Muscle of arm (tissue), 12 donors: Measurements from ENCODE around the gene SSBP3. TPM values are rescaled to one million over a fixed set of nuclear protein-coding genes. Genes with fewer than 3 reads are reported as not detected.

ENCODE experiments used
- DNase-seq: peaks from one replicate; pipeline ENCODE4 v3.0.0-alpha.2; 2013
- polyA plus RNA-seq, 12 donors: library from polyadenylated mRNA; unstranded; fragments of 120-200 nt; gene quantifications; one replicate each; pipeline ENCODE4 v1.2.1, GENCODE V29; 2013; ENCODE audit not compliant: insufficient read length in 12 of 12

The SSBP3 gene
- polyA plus RNA-seq, 12 donors: 49.2 to 117 (median 58.9) TPM; not detected in 1

DNA sequence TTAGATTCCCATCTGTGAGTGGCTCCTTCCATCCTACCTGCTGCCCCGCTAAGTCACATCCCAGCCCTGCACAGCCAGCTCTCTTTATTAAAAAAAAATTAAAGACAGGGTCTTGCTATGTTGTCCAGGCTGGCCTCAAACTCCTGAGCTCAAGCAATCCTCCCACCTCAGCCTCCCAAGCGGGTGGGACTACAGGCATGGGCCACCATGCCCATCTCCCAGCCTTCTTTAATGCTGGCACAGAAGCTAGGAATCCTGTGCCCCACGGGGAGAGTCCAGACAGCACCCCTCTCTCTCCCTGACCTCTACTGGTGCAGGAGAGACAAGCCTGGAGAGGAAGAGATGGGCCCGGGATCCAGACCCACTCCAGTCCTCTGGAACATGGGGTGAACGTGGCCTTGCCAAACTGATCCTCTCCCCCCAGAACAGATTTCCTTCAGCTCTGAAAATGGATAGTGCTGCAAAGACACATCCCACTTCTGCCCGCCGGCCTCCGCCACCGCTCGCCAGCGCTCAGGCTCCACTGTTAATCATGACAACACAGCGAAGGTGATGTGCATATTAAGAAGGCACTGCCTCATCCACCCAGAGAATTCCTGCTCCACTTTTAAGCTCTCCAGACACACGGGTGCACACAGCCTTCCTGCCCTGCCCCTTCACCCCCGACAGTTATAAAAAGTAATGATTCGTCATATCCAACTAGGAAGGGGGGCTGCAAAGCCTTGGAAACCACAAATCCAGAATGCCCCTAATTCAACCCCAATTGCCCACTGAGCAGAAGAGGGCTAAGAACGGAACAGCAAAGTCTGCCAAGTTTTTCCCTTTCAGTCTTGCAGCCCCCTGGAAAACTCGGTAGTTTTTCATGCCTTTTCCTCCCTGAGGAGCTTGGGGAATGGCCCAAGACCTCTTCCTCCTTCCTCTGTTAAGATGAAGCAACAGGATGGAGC is 138.1 kb downstream of the SSBP3 start:
- no peak for DNase-seq

DNA sequence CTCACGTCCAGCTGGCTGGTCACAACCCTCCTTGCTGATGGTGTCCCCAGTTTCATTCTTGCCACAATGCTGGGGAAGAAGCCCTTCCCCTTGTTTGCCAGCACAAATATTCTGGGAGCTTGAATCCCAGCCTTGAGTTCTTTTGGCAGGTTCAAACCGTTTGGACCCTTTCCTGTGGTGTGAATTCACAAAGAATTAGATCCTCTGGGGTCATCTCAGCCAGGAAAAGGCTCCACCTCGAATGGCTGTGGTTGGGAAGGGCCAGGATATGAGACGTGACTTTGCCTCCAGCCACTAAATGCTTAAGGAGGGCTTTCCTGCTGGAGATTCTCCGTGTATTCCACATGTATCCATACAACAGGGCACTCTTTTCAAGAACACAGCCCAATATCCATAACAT is 139.3 kb downstream of the SSBP3 start:
- DNase-seq: peak; percentile 25

DNA sequence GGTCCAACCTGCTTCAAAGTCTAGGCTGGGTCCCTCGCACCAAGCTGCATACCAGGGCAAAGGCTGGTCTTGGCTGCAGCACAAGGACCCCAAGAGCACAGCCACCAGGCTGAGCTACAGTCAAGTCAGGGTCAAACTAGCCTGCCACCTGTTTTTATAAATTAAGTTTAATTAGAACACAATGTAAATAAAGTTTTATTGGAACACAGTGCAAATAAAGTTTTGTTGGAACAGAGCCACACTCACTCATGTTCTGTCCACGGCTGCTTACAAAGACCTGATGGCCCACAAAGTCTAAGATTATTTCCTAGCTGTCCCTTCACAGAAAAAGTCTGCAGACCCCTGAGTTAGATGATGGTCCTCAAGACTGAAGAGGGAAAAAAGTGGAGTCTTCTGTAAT is 140.0 kb downstream of the SSBP3 start:
- no peak for DNase-seq

DNA sequence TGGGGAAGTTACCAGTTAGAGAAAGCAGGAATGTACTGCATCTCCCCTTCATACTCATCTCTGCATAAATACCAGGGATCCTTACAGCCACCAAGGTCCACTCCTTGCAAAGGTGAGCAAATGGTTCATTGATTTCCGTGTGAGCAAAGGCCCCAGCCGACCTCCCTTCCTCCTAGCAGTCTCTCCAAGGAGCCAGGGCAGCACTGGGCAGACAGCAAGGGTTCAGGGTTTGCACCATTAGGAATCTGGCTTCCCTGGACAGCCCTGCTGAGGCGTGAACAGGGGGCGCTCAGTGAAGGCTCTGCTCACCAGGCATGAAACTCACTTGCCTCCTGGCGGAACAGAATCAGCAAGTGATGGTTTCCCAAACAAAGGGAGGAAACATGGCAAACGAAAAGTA is 140.5 kb downstream of the SSBP3 start:
- no peak for DNase-seq

DNA sequence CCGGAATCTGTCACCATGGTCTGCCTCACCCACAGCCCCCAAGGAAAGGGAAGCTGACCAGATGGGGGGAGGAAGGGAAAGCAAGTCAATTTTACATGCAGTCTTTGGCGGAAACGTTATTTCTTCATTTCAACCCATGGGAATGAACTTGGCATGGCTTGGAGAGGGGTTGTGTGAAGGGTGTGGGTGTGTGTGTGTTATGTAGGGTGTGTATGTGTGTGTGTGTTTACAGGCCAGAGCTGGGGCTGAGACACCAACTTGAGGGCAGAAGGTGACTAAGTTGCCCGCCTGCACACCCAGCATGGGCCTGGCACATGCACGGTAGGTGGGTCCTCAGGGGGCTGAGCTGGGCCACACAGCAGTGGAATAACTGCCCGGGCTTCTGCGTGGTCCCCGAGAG is 141.1 kb downstream of the SSBP3 start:
- no peak for DNase-seq

DNA sequence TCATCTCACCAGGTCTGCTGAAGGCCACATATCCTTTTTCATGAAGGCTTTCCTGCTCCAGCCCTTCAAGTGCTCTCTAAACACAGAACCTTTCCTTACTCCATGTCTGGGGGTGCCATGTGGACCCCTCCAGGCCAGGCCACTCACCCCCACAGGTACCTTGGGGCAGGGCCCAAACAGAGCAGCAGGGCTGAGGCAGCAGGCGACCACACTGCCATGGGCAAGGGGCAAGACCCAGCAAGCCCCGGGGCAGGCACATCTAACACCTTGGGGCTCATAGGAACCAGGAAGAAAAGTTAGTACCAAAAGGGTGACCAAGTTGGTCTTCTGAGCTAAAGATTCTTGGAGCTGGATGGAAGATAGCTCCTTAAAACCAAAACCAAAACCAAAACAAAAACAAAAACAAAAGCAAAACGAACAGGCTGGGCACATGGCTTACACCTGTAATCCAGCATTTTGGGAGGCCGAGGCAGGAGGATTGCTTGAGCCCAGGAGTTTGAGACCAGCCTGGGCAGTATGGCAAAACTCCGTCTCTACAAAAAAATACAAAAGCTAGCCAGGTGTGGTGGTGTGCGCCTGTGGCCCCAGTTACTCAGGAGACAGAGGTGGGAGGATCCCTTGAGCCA is 142.5 kb downstream of the SSBP3 start:
- no peak for DNase-seq

DNA sequence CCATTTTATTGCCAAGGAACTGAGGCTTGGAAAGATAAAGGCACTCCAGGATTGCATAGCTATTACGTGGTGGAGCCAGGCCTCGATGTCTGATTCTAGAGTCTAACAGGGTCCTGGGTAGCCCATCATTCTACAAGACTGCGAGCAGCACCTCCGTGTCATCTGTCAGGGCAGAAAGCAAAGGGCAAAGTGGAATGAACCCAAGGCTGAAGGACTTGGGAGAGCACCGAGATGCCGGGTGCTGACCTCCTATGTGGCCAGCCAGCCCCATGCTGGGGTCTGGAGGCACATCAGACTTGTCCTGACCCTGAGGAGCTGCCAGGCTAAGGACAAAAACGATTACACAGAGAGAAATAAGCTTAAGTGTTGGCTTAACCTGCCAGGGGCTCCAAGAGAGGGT is 143.9 kb downstream of the SSBP3 start:
- no peak for DNase-seq

DNA sequence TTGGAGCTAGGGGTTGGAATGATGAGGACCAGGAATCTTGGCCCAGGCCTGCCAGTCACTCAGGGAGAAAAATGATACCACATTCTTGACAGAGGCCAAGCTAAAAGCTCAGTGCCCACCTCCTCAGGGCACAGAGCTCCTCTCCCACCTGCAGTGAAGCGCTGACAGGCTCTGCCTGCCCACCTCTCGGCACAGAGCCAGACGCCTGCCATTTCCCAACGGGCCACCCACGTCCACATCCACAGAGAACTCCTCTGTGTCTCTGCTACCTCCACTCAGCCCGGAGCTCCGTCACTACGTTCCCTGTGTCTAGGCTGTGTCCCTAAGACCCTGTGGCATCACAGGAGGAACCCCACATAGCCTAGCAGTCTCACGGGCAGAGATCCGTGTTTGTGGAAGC is 145.4 kb downstream of the SSBP3 start:
- DNase-seq: no peak

DNA sequence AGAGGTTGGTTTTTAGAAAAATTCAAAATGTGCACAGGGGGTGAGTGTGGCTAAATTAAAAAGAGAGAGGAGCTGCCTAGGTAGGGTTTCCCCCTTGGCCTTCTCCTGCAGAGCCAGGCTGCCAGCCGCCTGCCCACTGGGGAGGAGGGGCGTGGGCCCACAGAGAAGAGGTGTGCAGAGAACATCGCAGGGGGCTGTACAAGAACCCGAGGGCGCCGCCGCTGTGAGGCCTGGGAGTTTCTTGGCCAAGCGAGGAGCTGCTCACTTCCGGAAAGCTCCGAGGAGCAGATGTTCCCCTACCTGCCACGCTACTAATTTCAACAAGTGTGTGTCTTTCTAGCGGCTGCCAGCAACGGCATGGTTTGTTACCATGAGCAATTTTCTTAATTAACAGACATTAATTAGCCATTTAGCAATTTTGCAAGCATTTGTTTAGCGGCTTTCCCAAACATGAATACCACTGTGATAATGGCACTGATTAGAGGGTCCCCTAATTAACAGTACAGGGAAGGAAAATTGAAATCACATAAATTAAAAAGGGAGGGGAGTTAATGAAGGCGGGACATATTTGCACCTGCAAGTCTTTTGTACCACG is 146.6 kb downstream of the SSBP3 start:
- no peak for DNase-seq

DNA sequence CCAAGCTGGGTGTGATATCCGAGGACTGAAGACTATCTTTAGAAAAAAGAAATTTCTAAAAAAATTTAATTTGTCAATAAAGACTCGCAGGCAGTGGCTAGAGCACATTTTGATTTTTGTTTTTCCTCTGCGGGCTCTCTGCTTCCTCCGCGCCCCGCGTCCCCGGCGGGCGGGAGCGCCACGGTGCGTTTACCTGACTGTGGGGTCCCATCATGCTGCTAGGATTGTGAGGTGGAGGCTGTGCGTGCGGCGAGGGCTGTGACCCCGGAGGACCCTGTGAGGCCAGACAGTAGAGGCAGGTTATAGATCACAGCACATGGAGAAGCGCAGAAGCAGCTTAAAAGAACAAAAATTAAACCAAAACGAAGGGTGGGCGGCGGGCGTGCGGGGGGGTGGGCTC is 148.3 kb downstream of the SSBP3 start:
- no peak for DNase-seq

DNA sequence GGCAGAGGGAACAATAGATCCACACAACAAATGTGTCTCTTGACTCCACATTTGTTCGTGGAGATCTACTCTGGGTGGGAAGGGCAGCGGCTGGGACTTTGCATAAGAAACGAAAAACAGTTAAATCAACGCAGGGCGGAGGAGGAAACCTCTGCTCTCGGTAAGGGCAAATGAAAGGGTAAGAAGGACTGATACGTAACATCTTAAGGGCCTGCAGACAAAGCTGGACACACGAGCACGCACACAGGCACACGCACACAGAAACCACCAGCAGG is 148.9 kb downstream of the SSBP3 start:
- no peak for DNase-seq

DNA sequence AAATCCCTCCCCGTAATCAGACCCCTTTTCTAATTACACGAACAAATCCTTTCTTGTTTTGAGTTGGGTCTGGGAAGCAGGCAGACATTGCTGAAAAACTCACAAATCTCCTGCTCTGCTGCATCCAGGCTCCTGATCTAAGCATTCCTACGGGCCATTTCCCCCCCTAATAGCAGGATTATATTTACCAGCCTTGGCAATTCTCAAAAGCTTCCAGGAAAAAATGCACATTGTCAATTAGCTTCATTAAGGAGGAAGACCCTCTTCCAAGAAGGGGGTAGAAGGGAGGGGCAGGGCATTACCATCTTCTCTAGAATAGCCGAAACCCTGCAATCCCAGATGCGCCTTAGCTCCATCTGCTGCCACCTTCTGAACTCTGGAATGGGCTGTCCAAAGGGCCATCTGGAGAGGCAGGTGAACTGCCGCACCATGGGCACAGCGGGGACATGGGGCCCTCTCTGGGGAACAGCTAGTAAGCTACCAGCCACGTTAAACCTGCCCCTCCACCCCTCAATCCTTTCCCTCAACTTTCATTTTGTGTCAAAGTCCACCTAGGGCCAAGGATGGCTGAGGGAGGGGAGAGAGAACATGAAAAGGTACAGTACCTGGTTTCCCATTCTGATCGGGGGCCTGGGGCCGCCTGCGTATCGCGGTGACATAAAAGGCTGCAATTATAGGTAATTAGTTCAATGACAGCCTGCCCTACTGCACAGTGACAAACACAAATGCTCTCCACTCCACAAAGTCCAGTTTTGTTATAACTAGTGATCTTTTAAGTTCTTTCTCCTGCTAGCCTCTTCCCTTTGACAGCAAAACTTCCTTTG is 149.5 kb downstream of the SSBP3 start:
- no peak for DNase-seq

DNA sequence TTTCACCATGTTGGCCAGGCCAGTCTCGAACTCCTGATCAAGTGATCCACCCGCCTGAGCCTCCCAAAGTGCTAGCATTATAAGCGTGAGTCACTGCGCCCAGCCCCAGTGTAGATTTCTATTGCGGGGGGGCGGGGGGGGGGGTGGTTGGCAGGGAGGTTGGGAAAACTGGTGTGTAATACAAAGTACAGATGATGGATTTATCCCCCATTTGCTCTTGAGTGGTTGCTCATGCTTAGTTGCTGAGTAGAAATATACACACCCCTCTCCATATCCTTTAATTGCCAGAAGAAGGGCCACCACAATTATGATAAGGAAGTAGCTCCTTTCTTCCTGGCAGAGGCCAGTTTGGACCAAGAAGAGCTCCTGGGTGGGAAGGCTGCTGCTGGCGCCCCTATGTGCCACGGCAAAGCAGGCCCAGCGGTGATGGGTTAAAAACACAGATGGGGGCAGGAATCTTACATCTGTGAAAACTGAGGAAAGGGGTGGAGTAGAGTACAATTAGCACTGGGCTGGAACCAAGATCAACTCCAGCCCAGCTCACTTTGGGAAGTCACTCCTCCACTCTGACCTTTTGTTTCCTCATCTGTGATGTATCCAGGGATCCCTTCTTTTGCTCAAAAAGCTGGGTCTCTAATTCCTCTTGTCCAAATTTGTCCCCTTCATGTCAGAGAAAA is 151.0 kb downstream of the SSBP3 start:
- no peak for DNase-seq

DNA sequence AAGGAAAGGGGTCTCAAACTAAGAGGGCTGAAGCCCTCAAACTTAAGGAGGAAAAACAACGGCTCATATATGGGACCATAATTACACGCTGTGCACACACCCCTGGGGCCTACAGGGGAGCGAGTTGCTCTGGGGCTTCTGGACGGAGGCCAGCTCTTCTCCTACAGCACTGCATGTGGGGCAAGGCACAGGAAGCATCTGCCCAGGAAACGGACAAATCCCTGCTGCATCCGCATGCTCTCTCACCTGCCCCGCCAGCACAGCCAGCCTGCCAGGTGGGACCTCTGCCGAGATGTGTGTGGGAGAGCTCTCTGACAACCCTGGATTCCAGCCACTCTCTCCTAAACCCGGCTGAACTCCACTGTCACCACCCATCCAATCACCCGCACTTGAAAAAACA is 152.1 kb downstream of the SSBP3 start:
- no peak for DNase-seq

DNA sequence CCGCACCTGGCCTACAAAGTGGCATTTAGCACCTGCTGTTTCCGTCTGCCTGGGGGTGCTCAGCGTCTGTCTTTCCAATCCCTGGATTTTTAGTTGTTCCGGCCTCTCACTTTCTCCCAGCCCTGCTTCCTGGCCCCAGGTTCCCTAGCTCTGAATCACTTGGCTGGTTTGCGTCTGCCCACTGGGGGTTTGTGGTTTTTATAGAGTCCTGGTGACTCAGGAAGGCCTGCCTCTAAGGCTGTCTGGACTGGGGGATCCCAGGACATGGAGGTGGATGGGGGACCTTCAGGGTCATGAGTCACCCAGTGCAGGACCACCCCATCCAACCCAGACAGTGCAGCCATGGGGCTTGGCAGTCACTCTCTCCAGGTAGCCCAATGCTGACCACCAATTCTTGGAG is 152.7 kb downstream of the SSBP3 start:
- DNase-seq: no peak

DNA sequence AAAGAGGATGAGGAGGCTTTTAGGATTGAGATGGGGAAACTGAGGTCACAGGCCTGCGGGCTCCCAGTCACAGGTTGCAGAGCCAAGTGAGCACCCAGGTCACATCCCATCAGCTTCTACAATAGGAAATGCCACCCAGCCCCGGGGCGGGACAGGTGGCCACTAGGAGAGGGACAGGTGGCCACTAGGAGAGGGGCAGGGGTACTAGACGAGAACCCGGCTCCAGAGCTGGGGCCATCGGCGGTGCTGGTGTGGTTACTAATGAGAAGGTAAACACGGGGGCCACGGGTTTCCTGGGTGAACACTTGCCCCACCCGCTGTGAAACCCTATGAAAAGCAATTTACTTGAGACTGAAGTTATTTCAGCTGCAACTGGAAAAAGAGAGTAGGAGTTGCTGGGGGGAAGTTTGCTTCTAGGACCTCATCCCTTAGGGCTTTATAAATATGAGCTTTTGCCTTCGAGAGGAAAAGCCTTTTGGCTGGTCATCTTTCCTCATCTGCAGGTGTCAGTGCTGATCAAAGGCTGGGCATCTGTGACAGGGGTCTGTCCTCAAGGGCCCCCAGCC is 153.7 kb downstream of the SSBP3 start:
- no peak for DNase-seq

DNA sequence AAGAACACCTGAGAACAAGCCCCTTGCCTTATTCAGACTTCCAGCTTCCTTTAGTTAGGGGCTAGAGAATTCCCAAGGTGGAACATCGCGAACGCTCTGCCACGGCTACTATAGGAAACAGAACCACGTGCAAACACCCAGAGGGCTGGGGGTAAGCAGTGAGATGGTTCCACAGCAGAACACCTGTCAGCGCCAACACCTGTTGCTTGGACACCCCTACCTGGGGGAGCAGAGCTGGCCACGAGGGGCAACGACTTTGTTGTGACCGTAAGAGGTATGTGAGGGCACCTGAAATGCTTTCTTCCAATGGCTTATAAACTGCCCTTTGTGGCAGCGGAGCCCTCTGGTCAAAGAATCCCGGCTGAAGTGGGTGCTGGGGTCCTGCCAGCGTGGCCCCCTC is 155.5 kb downstream of the SSBP3 start:
- DNase-seq: no peak

DNA sequence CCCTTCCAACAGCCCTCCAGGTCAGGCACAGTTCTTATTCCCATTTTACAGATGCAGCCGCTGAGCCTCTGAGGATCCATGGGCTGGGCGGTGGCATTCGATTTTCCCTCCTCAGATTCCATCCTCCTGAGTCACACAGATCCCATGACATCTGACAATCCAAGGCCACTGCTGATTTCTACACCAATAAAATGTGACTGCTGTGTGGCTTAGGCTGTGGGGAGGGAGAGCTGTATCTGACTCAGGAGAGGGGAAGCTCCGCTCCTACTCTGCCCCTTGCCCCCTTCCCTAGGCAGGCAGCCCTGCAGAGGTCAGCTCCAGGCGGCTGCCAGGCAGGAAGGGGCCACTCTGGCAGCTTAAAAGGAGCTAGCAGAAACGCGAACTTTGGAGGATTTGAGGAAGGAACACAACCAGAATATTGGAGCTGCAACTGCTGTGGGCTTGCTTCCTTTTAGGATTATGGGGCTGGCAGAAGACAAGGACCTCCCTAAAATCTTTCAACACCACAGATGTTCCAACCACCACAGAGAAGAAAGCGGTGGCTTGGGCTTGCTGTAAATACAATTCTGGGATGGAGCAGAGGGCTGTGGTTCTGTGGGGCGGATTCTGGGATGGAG is 156.3 kb downstream of the SSBP3 start:
- peak; percentile 81 for DNase-seq

DNA sequence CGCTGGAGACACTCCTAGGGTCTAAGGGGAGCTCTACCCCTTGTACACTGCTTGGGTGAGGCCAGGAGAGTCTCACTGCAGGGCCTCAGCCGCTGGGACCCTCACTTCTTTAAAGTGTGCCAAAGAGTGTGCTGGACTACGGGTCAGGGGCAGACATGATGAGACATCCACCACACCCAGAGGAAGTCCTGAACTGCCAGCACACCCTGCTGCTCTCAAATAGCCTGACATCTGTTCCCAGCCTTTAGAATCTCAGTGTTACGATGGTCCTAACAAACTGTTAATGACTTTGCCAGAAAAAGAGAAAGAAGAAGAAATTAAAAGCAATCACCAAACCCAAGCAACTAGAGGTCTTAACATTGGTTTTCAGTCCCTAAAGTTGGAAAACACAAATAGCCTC is 157.2 kb downstream of the SSBP3 start:
- no peak for DNase-seq

DNA sequence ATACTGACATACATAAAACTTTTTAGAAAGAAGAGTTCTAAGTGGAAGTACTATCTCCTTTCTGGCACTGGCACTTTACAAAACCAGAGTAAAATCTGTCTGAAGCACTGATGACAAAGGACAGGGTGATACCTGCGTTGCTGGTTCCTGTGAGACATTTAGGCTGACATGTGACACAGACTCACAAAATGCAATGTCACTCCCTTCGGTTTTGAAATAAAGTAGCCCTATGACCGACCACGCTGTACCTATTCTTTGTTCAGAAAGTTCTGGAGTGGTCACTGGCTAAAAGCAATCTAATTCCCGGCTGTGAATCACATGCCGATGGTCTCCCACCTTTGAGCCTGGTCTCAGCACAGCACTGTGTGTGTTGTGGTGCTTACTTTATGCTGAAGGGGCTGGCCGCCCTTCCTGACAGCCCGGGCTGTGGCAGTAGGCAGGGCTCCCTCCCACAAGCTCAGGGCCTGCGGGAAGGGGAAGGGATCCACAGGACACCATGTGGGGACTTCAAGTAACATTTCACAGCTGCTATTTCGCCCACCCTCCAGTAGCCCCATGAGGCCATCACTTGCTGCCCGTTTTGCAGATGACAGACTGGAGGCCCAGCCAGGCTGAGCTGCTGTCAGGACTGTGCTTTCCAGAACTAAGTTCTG is 158.2 kb downstream of the SSBP3 start:
- no peak for DNase-seq
